Panc1 (cell line): ENCODE measurements around the gene ZNF77.

Experiments
- TF ChIP-seq, protein P1 (sequence below): fragments of 450-650 bp; IDR thresholded peaks from 2 replicates; pipeline ENCODE4 v1.5.1; 2017; ENCODE audit warnings: mild to moderate bottlenecking
- TF ChIP-seq, protein P2 (sequence below), 2 experiments: IDR thresholded peaks; 2 replicates each; pipeline ENCODE4 v1.6.1; 2011 to 2012; ENCODE audit warnings: low read depth in 2 of 2, control low read depth in 1 of 2, low read length in 1 of 2, mild to moderate bottlenecking in 1 of 2, moderate library complexity in 1 of 2; ENCODE audit not compliant: insufficient read depth in 1 of 2

DNA sequence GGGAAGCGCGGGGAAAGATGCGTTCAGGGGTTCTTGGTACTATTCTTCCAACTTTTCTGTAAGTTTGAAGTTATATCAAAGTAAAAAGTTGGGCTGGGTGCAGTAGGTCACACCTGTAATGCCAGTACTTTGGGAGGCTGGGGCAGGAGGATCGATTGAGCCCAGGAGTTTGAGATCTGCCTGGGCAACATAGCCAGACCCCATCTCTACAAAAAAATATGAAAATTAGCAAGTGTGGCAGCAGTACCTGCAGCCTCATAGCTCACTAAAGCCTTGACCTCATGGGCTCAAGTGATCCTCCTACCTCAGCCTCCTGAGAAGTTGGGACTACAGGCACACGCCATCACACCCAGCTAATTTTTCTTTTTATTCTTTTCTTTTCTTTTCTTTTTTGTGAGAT lies 12.4 kb upstream of the ZNF77 start:
- TF ChIP-seq, protein P1, sequence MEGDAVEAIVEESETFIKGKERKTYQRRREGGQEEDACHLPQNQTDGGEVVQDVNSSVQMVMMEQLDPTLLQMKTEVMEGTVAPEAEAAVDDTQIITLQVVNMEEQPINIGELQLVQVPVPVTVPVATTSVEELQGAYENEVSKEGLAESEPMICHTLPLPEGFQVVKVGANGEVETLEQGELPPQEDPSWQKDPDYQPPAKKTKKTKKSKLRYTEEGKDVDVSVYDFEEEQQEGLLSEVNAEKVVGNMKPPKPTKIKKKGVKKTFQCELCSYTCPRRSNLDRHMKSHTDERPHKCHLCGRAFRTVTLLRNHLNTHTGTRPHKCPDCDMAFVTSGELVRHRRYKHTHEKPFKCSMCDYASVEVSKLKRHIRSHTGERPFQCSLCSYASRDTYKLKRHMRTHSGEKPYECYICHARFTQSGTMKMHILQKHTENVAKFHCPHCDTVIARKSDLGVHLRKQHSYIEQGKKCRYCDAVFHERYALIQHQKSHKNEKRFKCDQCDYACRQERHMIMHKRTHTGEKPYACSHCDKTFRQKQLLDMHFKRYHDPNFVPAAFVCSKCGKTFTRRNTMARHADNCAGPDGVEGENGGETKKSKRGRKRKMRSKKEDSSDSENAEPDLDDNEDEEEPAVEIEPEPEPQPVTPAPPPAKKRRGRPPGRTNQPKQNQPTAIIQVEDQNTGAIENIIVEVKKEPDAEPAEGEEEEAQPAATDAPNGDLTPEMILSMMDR = no peak
- TF ChIP-seq, protein P2, sequence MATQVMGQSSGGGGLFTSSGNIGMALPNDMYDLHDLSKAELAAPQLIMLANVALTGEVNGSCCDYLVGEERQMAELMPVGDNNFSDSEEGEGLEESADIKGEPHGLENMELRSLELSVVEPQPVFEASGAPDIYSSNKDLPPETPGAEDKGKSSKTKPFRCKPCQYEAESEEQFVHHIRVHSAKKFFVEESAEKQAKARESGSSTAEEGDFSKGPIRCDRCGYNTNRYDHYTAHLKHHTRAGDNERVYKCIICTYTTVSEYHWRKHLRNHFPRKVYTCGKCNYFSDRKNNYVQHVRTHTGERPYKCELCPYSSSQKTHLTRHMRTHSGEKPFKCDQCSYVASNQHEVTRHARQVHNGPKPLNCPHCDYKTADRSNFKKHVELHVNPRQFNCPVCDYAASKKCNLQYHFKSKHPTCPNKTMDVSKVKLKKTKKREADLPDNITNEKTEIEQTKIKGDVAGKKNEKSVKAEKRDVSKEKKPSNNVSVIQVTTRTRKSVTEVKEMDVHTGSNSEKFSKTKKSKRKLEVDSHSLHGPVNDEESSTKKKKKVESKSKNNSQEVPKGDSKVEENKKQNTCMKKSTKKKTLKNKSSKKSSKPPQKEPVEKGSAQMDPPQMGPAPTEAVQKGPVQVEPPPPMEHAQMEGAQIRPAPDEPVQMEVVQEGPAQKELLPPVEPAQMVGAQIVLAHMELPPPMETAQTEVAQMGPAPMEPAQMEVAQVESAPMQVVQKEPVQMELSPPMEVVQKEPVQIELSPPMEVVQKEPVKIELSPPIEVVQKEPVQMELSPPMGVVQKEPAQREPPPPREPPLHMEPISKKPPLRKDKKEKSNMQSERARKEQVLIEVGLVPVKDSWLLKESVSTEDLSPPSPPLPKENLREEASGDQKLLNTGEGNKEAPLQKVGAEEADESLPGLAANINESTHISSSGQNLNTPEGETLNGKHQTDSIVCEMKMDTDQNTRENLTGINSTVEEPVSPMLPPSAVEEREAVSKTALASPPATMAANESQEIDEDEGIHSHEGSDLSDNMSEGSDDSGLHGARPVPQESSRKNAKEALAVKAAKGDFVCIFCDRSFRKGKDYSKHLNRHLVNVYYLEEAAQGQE (IDR thresholded peaks at IDR 0.05; ENCODE audit: insufficient read depth in 1 of 2, low read depth in 2 of 2, low read length in 1 of 2) = no peak
